Stimulated activated CD8-positive, alpha-beta memory T cell treated with anti-CD3 and anti-CD28 coated beads, Interleukin-2, amount 100 ng/mL, for 1 hour (primary cell): ENCODE data around the gene GRID2IP.

ENCODE experiments used
- DNase-seq, 2 donors: peaks; one replicate each; pipeline ENCODE4 v3.0.0-alpha.2; 2020; ENCODE audit warnings: low read depth in 2 of 2

Gene GRID2IP

GRCh38 chr7:6562106-6562505 lies 10.8 kb upstream of the GRID2IP start:
- no peak for DNase-seq

DNA sequence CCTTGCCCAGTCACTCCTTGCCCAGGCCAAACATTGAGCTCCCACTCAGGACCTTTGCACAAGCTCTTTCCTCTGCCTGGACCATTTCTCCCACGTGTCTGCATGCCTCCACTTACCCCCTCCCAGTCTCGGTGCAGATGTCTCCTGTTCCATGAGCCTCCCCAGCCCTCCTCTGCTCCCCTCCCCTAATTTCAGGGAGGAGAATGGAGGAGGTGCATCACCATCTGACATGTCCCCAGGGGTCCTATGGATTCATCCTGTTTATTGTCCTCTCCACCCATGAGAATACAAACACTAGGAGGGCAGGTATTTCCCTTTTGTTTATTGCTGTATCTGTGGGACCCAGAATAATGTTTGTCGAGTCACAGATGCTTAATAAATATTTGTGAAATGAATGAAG lies 8.6 kb upstream of the GRID2IP start:
- no peak for DNase-seq

GRCh38 chr7:6558837-6559236 lies 7.6 kb upstream of the GRID2IP start:
- DNase-seq: no peak

GRCh38 chr7:6556196-6556595 lies 4.9 kb upstream of the GRID2IP start:
- no peak for DNase-seq

- no peak for DNase-seq
These were observed 3.6 kb upstream of the GRID2IP start for GRCh38 chr7:6554848-6555247.

- DNase-seq: no peak
These were observed 2.3 kb upstream of the GRID2IP start for GRCh38 chr7:6553448-6554044.

DNA sequence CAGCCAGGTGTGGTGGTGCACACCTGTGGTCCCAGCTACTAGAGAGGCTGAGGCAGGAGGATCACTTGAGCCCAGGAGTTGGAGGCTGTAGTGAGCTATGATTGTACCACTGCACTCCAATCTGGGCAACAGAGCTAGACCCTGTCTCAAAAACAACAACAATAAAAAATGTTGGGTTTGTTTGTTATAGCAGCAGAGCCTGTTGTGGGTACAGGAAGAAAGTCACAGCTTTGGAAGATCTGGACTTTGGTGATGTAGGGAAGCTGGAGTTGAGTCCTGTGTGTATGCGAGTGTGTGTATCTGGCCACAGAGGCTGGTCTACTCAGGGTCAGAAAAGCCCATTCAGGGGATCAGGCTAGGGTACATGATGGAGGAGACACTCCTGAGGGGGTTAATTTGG lies 3.9 kb downstream of the GRID2IP start:
- DNase-seq: no peak

- DNase-seq: no peak
These were observed 4.6 kb downstream of the GRID2IP start for GRCh38 chr7:6546498-6547251.

DNA sequence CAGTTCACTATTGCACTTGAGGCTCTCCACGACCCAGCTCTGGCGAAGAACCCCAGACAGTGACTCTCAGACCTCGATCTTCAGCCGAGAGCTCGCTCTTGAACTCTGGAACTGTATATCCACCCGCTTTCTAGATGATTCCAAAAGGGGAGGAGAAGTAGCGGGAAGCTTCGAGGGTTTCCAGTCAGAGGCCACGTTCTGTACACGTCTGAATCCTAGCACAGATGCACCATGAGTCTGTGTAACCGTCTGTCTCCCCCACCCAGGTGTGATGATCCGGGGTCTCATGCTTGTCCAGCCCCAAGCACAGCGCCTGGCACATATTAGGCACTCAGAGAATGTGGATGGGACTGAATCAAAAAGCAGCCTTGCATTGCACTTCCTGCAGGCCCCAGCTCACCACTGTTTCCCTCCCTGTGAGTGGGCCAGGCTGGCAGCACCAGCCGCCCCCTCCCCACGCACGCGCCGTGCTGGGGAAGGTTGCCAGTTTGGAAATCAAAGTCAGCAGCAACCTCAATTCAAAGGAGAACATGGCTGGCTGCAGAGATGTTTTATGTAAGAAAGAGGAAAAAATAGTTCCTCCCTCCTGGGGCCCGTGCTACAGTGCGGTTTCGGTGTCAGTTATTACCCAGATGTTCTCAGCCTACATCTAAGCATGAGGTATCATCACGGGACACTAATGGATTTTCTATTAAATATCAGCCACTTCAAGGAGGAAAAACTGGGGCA lies 5.7 kb downstream of the GRID2IP start:
- no peak for DNase-seq

GRCh38 chr7:6542368-6542767 lies 8.9 kb downstream of the GRID2IP start:
- no peak for DNase-seq

- no peak for DNase-seq
These were observed 14.7 kb downstream of the GRID2IP start for GRCh38 chr7:6536262-6537260.

DNA sequence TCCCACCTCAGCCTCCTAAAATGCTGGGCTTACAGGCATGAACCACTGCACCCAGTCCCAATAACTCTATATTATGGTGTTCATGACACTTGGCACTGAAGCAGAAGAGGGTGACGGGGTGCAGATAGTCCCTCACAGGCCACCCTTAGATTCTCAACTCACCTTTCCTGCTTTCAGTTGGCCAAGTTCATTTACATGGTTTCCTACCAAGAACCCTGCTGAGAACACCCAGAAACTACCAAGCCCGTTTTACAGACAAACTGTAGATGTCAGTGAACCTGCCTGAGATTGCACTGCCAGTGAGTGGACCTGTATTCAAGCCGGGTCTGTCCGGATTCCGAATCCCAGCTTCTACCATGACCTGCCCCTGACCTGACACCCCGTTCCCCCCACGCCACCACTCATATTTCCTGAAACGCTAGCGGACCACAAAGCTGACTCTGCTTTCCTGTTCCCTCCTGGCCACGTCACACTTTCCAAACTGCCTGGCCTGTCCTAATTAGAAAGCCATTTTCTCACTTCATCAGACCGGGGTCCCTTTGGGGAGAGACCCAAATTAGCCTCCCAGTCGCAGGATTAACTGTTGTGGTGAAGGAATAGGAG lies 17.3 kb downstream of the GRID2IP start:
- DNase-seq: no peak

DNA sequence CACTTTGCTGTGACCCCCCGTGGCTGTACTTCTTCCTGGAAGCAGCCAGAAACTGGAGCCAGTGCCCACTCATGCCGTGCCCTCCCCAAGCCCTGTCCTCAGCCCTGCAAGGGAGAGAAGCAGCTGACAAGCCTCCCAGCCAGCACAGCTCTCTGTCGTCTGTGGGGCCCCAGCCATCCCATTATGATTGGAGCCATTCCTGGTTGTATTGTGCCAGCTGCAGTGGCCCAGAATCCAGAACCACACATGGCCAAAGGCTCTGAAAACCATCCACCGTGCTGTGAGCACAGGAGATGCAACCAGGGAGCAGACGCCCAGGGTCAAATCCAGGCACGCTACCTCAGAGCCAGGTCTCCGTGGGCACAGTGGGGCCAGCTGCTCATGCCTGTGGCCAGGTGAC lies 18.7 kb downstream of the GRID2IP start:
- no peak for DNase-seq

DNA sequence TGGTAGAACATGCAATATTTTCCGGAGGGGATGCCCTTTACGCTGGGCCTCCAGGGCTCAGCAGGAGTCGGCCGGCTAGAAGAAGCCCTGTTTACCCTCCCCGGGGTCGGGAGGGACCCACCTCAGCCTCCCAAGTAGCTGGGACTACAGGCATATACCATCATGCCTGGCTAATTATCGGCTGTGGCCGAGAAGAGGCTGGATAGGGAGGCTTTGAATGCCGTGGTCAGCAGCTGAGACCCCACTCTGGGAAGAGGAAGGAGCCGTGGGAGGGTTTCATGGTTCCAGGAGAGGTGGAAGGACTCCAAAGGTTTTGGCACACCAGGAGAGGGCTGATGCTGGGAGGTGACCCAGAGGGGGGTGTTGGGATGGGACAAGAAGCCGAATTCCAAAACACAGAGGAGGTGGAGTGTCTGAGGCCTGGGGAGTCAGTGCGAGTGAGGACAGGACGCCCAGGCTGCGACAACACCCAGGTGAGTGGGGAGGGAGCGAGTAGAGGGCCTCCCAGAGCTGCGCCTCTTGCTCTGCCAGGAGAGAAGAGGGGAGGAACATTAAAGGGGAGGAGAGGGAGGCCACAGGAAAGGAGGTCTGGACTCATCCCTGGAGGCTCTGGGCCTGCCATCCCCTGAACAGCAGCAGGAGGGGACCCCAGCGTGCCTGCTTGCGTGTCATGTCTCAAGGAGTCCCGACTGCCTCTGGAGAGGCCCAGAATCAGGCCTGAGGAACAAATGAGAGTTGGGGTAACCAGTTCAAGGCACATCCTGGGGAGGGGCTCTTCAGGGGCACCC lies 19.6 kb downstream of the GRID2IP start:
- DNase-seq: no peak

GRCh38 chr7:6530626-6531491 lies 20.4 kb downstream of the GRID2IP start:
- peak; percentile 50 to 55 for DNase-seq

- DNase-seq: no peak
These were observed 21.6 kb downstream of the GRID2IP start for GRCh38 chr7:6529643-6530042.

- DNase-seq: no peak
These were observed 22.7 kb downstream of the GRID2IP start for GRCh38 chr7:6528401-6529130.

- no peak for DNase-seq
These were observed 24.3 kb downstream of the GRID2IP start for GRCh38 chr7:6526997-6527378.
